ENCODE measurements around the gene ACTA1. TPM values are rescaled to one million over a fixed set of nuclear protein-coding genes. Genes with fewer than 3 reads are reported as not detected.

The ACTA1 gene
- total and polyA plus RNA-seq, 3 experiments from 2014 or later = not detected

GRCh38 chr1:229437443-229437842 is 3.5 kb upstream of the ACTA1 start:
- ChIA-PET POLR2A (interaction anchor here (0.7 kb wide), 1 partner anchor 27 kb away, joined by 8 read pairs; no protein-coding TSS in a partner anchor), CTCF (no interaction called here)
- peaks cover 5% of the 10 kb centered on the region for H3K36me3 ChIP-seq (ENCODE audit: insufficient read depth, low read length)
- Mint-ChIP-seq H3K4me1 (peaks cover 0 to 14% (median 5%) of the 10 kb centered on the region in 3 donors), H3K4me3 (no peak overlapping the region), H3K27me3 (peaks cover 21% of the 10 kb centered on the region in 2 donors), H3K27ac (no peak overlapping the region), H3K36me3 (peaks cover 0 to 31% (median 18%) of the 10 kb centered on the region in 3 donors), H3K9me3 (no peaks in the 10 kb centered on the region)
- no peaks in the 10 kb centered on the region for H3K9me3 ChIP-seq (ENCODE audit: low read length)
- peaks cover 31% of the 10 kb centered on the region for H3K27me3 ChIP-seq (ENCODE audit: insufficient read depth, low read length, poor library complexity, severe bottlenecking)
- DNase-seq = no peak
- H3K27ac ChIP-seq (ENCODE audit: low read depth, low read length) = no peak overlapping the region
- H3K4me1 ChIP-seq (ENCODE audit: insufficient read depth, low read length) = no peaks in the 10 kb centered on the region
- no peak overlapping the region for H3K4me3 ChIP-seq (ENCODE audit: low read length)

- no peak overlapping the region for H3K27ac ChIP-seq (ENCODE audit: low read depth, low read length)
- ChIA-PET CTCF (no interaction called here), POLR2A (no interaction called here)
- H3K9me3 ChIP-seq (ENCODE audit: low read length) = no peaks in the 10 kb centered on the region
- H3K4me1 ChIP-seq (ENCODE audit: insufficient read depth, low read length) = peaks cover 5% of the 10 kb centered on the region
- peaks cover 5% of the 10 kb centered on the region for H3K36me3 ChIP-seq (ENCODE audit: insufficient read depth, low read length)
- H3K27me3 ChIP-seq (ENCODE audit: insufficient read depth, low read length, poor library complexity, severe bottlenecking) = peaks cover 39% of the 10 kb centered on the region
- peaks cover 7 to 24% (median 10%) of the 10 kb centered on the region in 3 donors for H3K4me1 Mint-ChIP-seq
- no peak overlapping the region for H3K27ac Mint-ChIP-seq
- H3K27me3 Mint-ChIP-seq = peaks cover 29 to 33% of the 10 kb centered on the region in 2 donors
- H3K4me3 ChIP-seq (ENCODE audit: low read length) = no peak overlapping the region
- peaks cover 0 to 5% (median 0%) of the 10 kb centered on the region in 5 donors for H3K9me3 Mint-ChIP-seq
- no peak for DNase-seq
- no peak overlapping the region for H3K4me3 Mint-ChIP-seq
- peaks cover 0 to 18% (median 15%) of the 10 kb centered on the region in 3 donors for H3K36me3 Mint-ChIP-seq
Observed at GRCh38 chr1:229436201-229436600, 2.3 kb upstream of the ACTA1 start.

GRCh38 chr1:229434641-229435051 is 752 bp upstream of the ACTA1 start:
- H3K27ac ChIP-seq (ENCODE audit: low read depth, low read length) = no peak overlapping the region
- DNase-seq = no peak
- H3K27ac Mint-ChIP-seq = peak overlapping the region in 1 of 8 donors; percentile 34
- ChIA-PET POLR2A (interaction anchor here (0.6 kb wide), 1 partner anchor 720 kb away, joined by 5 read pairs; no protein-coding TSS in a partner anchor), CTCF (no interaction called here)
- no peaks in the 10 kb centered on the region for H3K36me3 ChIP-seq (ENCODE audit: insufficient read depth, low read length)
- H3K36me3 Mint-ChIP-seq = peaks cover 0 to 7% (median 4%) of the 10 kb centered on the region in 3 donors
- H3K27me3 Mint-ChIP-seq = peaks cover 41 to 48% of the 10 kb centered on the region in 2 donors
- peaks cover 13% of the 10 kb centered on the region for H3K4me1 ChIP-seq (ENCODE audit: insufficient read depth, low read length)
- peaks cover 50% of the 10 kb centered on the region for H3K27me3 ChIP-seq (ENCODE audit: insufficient read depth, low read length, poor library complexity, severe bottlenecking)
- no peak overlapping the region for H3K4me3 ChIP-seq (ENCODE audit: low read length)
- no peaks in the 10 kb centered on the region for H3K9me3 ChIP-seq (ENCODE audit: low read length)
- peak overlapping the region in 1 of 7 donors; percentile 61 for H3K4me3 Mint-ChIP-seq
- peaks cover 0 to 6% (median 0%) of the 10 kb centered on the region in 5 donors for H3K9me3 Mint-ChIP-seq
- H3K4me1 Mint-ChIP-seq = peaks cover 15 to 34% (median 19%) of the 10 kb centered on the region in 3 donors

- peaks cover 13% of the 10 kb centered on the region for H3K4me1 ChIP-seq (ENCODE audit: insufficient read depth, low read length)
- peaks cover 15 to 34% (median 19%) of the 10 kb centered on the region in 3 donors for H3K4me1 Mint-ChIP-seq
- peaks cover 50% of the 10 kb centered on the region for H3K27me3 ChIP-seq (ENCODE audit: insufficient read depth, low read length, poor library complexity, severe bottlenecking)
- H3K27me3 Mint-ChIP-seq = peaks cover 47 to 54% of the 10 kb centered on the region in 2 donors
- H3K36me3 Mint-ChIP-seq = peaks cover 1 to 4% (median 2%) of the 10 kb centered on the region in 3 donors
- no peak overlapping the region for H3K27ac Mint-ChIP-seq
- H3K9me3 Mint-ChIP-seq = peaks cover 0 to 6% (median 0%) of the 10 kb centered on the region in 5 donors
- H3K4me3 ChIP-seq (ENCODE audit: low read length) = no peak overlapping the region
- no peak overlapping the region for H3K27ac ChIP-seq (ENCODE audit: low read depth, low read length)
- ChIA-PET POLR2A (no interaction called here), CTCF (no interaction called here)
- no peaks in the 10 kb centered on the region for H3K36me3 ChIP-seq (ENCODE audit: insufficient read depth, low read length)
- DNase-seq = no peak
- H3K4me3 Mint-ChIP-seq = peak overlapping the region in 2 of 7 donors; percentile 23 to 65
- H3K9me3 ChIP-seq (ENCODE audit: low read length) = no peaks in the 10 kb centered on the region
Observed at GRCh38 chr1:229433364-229434004, 410 bp downstream of the ACTA1 start.

GRCh38 chr1:229432905-229433304 is 989 bp downstream of the ACTA1 start:
- Mint-ChIP-seq H3K4me1 (peaks cover 15 to 34% (median 19%) of the 10 kb centered on the region in 3 donors), H3K36me3 (peaks cover 0 to 4% (median 2%) of the 10 kb centered on the region in 3 donors), H3K4me3 (peak overlapping the region in 2 of 7 donors; percentile 23 to 65), H3K27me3 (peaks cover 53 to 60% of the 10 kb centered on the region in 2 donors), H3K27ac (no peak overlapping the region), H3K9me3 (peaks cover 0 to 6% (median 0%) of the 10 kb centered on the region in 5 donors)
- Histone ChIP-seq H3K27ac (ENCODE audit: low read depth, low read length) (no peak overlapping the region), H3K4me3 (ENCODE audit: low read length) (no peak overlapping the region), H3K4me1 (ENCODE audit: insufficient read depth, low read length) (peaks cover 13% of the 10 kb centered on the region), H3K27me3 (ENCODE audit: insufficient read depth, low read length, poor library complexity, severe bottlenecking) (peaks cover 50% of the 10 kb centered on the region), H3K36me3 (ENCODE audit: insufficient read depth, low read length) (no peaks in the 10 kb centered on the region), H3K9me3 (ENCODE audit: low read length) (no peaks in the 10 kb centered on the region)
- ChIA-PET CTCF (no interaction called here), POLR2A (no interaction called here)
- no peak for DNase-seq

GRCh38 chr1:229432116-229432461 is 1.8 kb downstream of the ACTA1 start:
- Histone ChIP-seq H3K4me3 (ENCODE audit: low read length) (no peak overlapping the region), H3K36me3 (ENCODE audit: insufficient read depth, low read length) (no peaks in the 10 kb centered on the region), H3K4me1 (ENCODE audit: insufficient read depth, low read length) (peaks cover 13% of the 10 kb centered on the region), H3K27ac (ENCODE audit: low read depth, low read length) (no peak overlapping the region), H3K27me3 (ENCODE audit: insufficient read depth, low read length, poor library complexity, severe bottlenecking) (peaks cover 50% of the 10 kb centered on the region), H3K9me3 (ENCODE audit: low read length) (no peaks in the 10 kb centered on the region)
- DNase-seq = no peak
- Mint-ChIP-seq H3K4me3 (peak overlapping the region in 5 of 7 donors; percentile 15 to 86 (median 84)), H3K27me3 (peaks cover 61 to 65% of the 10 kb centered on the region in 2 donors), H3K36me3 (peaks cover 0 to 4% (median 0%) of the 10 kb centered on the region in 3 donors), H3K27ac (no peak overlapping the region), H3K9me3 (peaks cover 0 to 6% (median 0%) of the 10 kb centered on the region in 5 donors), H3K4me1 (peaks cover 15 to 34% (median 19%) of the 10 kb centered on the region in 3 donors)
- ChIA-PET CTCF (no interaction called here), POLR2A (no interaction called here)

- Mint-ChIP-seq H3K4me3 (peak overlapping the region; percentile 65 to 86 (median 84)), H3K4me1 (peaks cover 15 to 34% (median 19%) of the 10 kb centered on the region in 3 donors), H3K27me3 (peaks cover 66 to 71% of the 10 kb centered on the region in 2 donors), H3K27ac (peak overlapping the region in 1 of 8 donors; percentile 12), H3K36me3 (peaks cover 0 to 4% (median 0%) of the 10 kb centered on the region in 3 donors), H3K9me3 (peaks cover 0 to 6% (median 0%) of the 10 kb centered on the region in 5 donors)
- Histone ChIP-seq H3K4me1 (ENCODE audit: insufficient read depth, low read length) (peaks cover 13% of the 10 kb centered on the region), H3K9me3 (ENCODE audit: low read length) (no peaks in the 10 kb centered on the region), H3K27ac (ENCODE audit: low read depth, low read length) (no peak overlapping the region), H3K27me3 (ENCODE audit: insufficient read depth, low read length, poor library complexity, severe bottlenecking) (peaks cover 50% of the 10 kb centered on the region), H3K4me3 (ENCODE audit: low read length) (peak overlapping the region; percentile 0), H3K36me3 (ENCODE audit: insufficient read depth, low read length) (no peaks in the 10 kb centered on the region)
- CTCF ChIA-PET = interaction anchor here (1.5 kb wide), 1 partner anchor 173 kb away, joined by 3 read pairs; no protein-coding TSS in a partner anchor
- DNase-seq = no peak
- POLR2A ChIA-PET = no interaction called here
Observed at GRCh38 chr1:229431284-229432115, 2.4 kb downstream of the ACTA1 start.

All from CD8-positive, alpha-beta memory T cell (primary cell).